Measurements from ENCODE around the gene ITM2B. TPM values are rescaled to one million over a fixed set of nuclear protein-coding genes. Genes with fewer than 3 reads are reported as not detected.

The ITM2B gene
- total and polyA plus RNA-seq, 2 donors from 2014 or later, result 1,431 to 2,443 TPM

- intact Hi-C loops (cut with DNase I), result no loop called here
- Histone ChIP-seq H3K9me3 (ENCODE audit: control insufficient read depth in 2 of 3, insufficient read depth in 1 of 3, low read length in 3 of 3) (no peaks in the 10 kb centered on the region), H3K4me1 (ENCODE audit: control insufficient read depth in 2 of 3, insufficient read depth in 2 of 3, low read depth in 1 of 3, low read length in 3 of 3) (peaks cover 11 to 22% (median 18%) of the 10 kb centered on the region in 3 donors), H3K4me3 (ENCODE audit: low read length in 3 of 3) (peak overlapping the region; percentile 85 to 99 (median 99)), H3K9ac (ENCODE audit: low read length in 3 of 3) (peak overlapping the region; percentile 93 to 100 (median 99)), H3K27me3 (ENCODE audit: control insufficient read depth, insufficient read depth, low read length) (no peaks in the 10 kb centered on the region), H3K36me3 (ENCODE audit: control insufficient read depth in 2 of 3, insufficient read depth in 3 of 3, low read length in 3 of 3) (peaks cover 0 to 10% (median 0%) of the 10 kb centered on the region in 3 donors), H3K27ac (ENCODE audit: low read depth in 2 of 2, low read length in 2 of 2) (peak overlapping the region; percentile 99)
- FAIRE-seq (no peak), DNase-seq (no peak)
- no peak for TF ChIP-seq CTCF (IDR thresholded peaks at IDR 0.05; ENCODE audit: borderline replicate concordance, extremely low read depth, insufficient read depth)
Observed at GRCh38 chr13:48233889-48234488, 983 bp downstream of the ITM2B start.

DNA sequence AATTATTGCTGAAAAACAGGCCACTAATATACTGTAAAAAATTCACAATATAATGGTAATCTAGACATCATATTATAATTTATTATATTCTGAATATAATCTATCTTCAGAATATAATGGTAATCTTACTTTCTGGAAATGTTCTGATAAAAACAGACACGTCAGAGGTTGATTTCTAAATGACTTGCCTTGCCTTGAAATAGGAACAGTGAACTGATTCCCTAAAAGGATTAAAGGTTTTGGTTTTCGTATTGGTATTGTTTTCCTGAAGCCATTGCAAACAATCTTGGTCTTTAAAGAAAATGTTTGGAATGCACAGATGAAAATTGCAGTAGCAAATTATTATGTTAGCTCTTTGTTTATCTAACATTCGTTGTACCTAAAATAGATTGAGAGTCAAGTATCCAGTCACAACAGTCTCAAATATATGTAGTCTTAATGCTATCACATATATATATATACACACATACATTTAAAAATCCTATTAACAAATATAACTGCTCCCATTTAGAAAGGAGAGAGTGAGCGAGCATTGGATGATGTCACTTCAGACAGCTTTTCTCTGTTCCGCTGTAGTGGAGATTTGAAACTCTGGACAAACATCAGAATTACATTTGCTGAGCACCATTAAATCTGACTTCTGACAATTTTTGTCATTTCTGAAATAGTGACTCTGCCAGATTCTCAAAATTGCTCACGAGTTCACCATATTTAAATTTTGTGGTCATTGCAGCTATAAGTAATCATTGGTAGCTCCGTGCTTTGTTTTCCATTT lies 1.7 kb downstream of the ITM2B start:
- no peak for TF ChIP-seq CTCF (IDR thresholded peaks at IDR 0.05; ENCODE audit: borderline replicate concordance, extremely low read depth, insufficient read depth)
- peaks cover 0 to 10% (median 0%) of the 10 kb centered on the region in 3 donors for H3K36me3 ChIP-seq (ENCODE audit: control insufficient read depth in 2 of 3, insufficient read depth in 3 of 3, low read length in 3 of 3)
- H3K4me3 ChIP-seq (ENCODE audit: low read length in 3 of 3), result peak overlapping the region; percentile 85 to 99 (median 99)
- peak overlapping the region; percentile 99 for H3K27ac ChIP-seq (ENCODE audit: low read depth in 2 of 2, low read length in 2 of 2)
- no peaks in the 10 kb centered on the region for H3K9me3 ChIP-seq (ENCODE audit: control insufficient read depth in 2 of 3, insufficient read depth in 1 of 3, low read length in 3 of 3)
- intact Hi-C loops (cut with DNase I), result no loop called here
- DNase-seq, result peak in 2 of 5 donors; percentile 66 to 68
- no peaks in the 10 kb centered on the region for H3K27me3 ChIP-seq (ENCODE audit: control insufficient read depth, insufficient read depth, low read length)
- peak overlapping the region; percentile 93 to 100 (median 99) for H3K9ac ChIP-seq (ENCODE audit: low read length in 3 of 3)
- peak; percentile 13 for FAIRE-seq
- H3K4me1 ChIP-seq (ENCODE audit: control insufficient read depth in 2 of 3, insufficient read depth in 2 of 3, low read depth in 1 of 3, low read length in 3 of 3), result peaks cover 11 to 24% (median 18%) of the 10 kb centered on the region in 3 donors

- Histone ChIP-seq H3K27me3 (ENCODE audit: control insufficient read depth, insufficient read depth, low read length) (no peaks in the 10 kb centered on the region), H3K4me1 (ENCODE audit: control insufficient read depth in 2 of 3, insufficient read depth in 2 of 3, low read depth in 1 of 3, low read length in 3 of 3) (peaks cover 11 to 24% (median 18%) of the 10 kb centered on the region in 3 donors), H3K4me3 (ENCODE audit: low read length in 3 of 3) (peak overlapping the region; percentile 85 to 99 (median 99)), H3K36me3 (ENCODE audit: control insufficient read depth in 2 of 3, insufficient read depth in 3 of 3, low read length in 3 of 3) (peaks cover 0 to 10% (median 0%) of the 10 kb centered on the region in 3 donors), H3K9ac (ENCODE audit: low read length in 3 of 3) (peak overlapping the region; percentile 58 to 100 (median 93)), H3K27ac (ENCODE audit: low read depth in 2 of 2, low read length in 2 of 2) (peak overlapping the region; percentile 99), H3K9me3 (ENCODE audit: control insufficient read depth in 2 of 3, insufficient read depth in 1 of 3, low read length in 3 of 3) (no peaks in the 10 kb centered on the region)
- TF ChIP-seq CTCF (IDR thresholded peaks at IDR 0.05; ENCODE audit: borderline replicate concordance, extremely low read depth, insufficient read depth), result no peak
- DNase-seq (peak in 4 of 5 donors; percentile 66 to 90 (median 77)), FAIRE-seq (peak; percentile 38)
- intact Hi-C loops (cut with DNase I), result no loop called here
Observed at GRCh38 chr13:48235341-48236135, 2.5 kb downstream of the ITM2B start.
